H1 (cell line): ENCODE measurements around the gene TCF7L1. TPM values are rescaled to one million over a fixed set of nuclear protein-coding genes. Genes with fewer than 3 reads are reported as not detected.

Experiments used
- EZH2 ChIP-seq: fragments of 200-600 bp; sonication (generic); IDR thresholded peaks from 2 replicates; pipeline ENCODE4 v1.7.1; 2012; ENCODE audit warnings: low read depth, mild to moderate bottlenecking, moderate library complexity, low read length, inconsistent platforms; ENCODE audit not compliant: severe bottlenecking
- RXRA ChIP-seq: IDR thresholded peaks from 2 replicates; pipeline ENCODE4 v1.6.1; 2011; ENCODE audit warnings: low read depth, mild to moderate bottlenecking, low read length, moderate library complexity; ENCODE audit not compliant: insufficient read depth
- SAP30 ChIP-seq: fragments of 300-600 bp; sonication (generic); IDR thresholded peaks from 2 replicates; pipeline ENCODE4 v1.7.1; 2012; ENCODE audit warnings: low read length, moderate library complexity, mild to moderate bottlenecking, inconsistent platforms; ENCODE audit not compliant: insufficient read depth, insufficient replicate concordance
- SRF ChIP-seq: IDR thresholded peaks from 2 replicates; pipeline ENCODE4 v1.6.1; 2011; ENCODE audit warnings: mild to moderate bottlenecking, low read depth, low read length, moderate library complexity
- TBP ChIP-seq: IDR thresholded peaks from 2 replicates; pipeline ENCODE4 v1.6.1; 2011; ENCODE audit warnings: low read depth, low read length, improper control_type of control experiment
- polyA plus RNA-seq, 7 experiments: library from polyadenylated mRNA; depleted of rRNA in 3 of 7; stranded (reverse) in 5 of 7; unstranded in 2 of 7; fragments of >200 nt in 5 of 7; fragments of 200-250 nt in 2 of 7; gene quantifications; 1 replicate in 5 of 7; 2 replicates in 1 of 7; 4 replicates in 1 of 7; pipeline versions ENCODE4 v1.2.1 to v1.2.3, GENCODE V29; 2011 to 2013; ENCODE audit warnings: missing spikeins in 2 of 7, mixed read lengths in 2 of 7
- total RNA-seq: library from RNA; stranded (reverse); fragmentation: NEBNext Ultra II Directional; extraction: Animal tissue kit (Norgen Biotek cat#: 25700); gene quantifications from 2 replicates; pipeline ENCODE4 v1.2.1, GENCODE V29; 2021

The TCF7L1 gene
- total and polyA plus RNA-seq, 2 of the 8 experiments (the other 6 are each of a cell fraction or from before 2014, with no cell fraction given), result 27.5 to 108 TPM

DNA sequence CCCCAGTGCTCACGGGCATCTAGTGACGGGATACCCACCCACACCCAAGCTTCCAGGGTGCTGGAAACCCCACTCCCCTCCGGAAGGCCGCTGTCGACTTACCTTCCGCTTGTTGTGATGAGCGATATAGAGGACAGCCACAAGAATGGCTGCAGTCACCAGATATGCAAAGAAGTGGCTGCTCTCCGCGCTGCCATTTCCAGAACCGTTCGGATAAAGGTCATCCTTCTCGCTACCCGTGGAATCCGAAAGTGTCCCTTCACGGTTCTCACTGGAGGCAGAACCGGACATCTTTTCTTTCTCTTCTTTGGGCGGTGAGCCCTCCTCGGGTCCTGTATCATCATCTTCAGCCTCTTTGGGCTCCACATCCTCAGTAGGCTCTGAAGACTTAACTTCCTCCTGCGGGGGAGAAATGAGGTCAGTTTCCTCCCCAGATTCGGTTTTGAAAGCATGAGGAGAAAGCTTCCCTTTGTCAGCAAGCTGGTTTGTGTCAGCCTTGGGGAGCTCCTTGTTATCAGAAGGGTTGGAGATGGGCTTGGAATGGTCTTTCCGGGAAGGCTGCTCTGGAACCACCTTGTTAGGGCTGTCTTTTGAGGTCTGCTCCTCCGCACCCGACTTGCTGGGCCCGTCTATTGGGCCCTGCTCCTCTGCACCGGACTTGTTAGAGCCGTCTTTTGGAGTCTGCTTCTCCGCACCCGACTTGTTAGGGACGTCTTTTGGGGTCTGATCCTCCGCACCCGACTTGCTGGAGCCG is 193.4 kb downstream of the TCF7L1 start (continued):
- TF ChIP-seq SAP30 (no peak), SRF (no peak), EZH2 (no peak), TBP (no peak), RXRA (no peak)
